ENCODE results near the gene SLC39A11. TPM values are rescaled to one million over a fixed set of nuclear protein-coding genes. Genes with fewer than 3 reads are reported as not detected.

SLC39A11 gene
- total RNA-seq, 2 donors from 2014 or later, result 27.8 to 39.6 TPM

GRCh38 chr17:72615627-72615991 lies 476.9 kb downstream of the SLC39A11 start:
- Histone ChIP-seq H3K4me3 (no peak overlapping the region), H3K27ac (peak overlapping the region in 3 of 4 donors; percentile 81 to 83 (median 83)), H3K9me3 (no peaks in the 10 kb centered on the region), H3K36me3 (replicated peaks in 1 of 2; ENCODE audit: insufficient read depth in 1 of 2, low read depth in 2 of 2) (no peaks in the 10 kb centered on the region), H3K27me3 (no peaks in the 10 kb centered on the region), H3K4me1 (peaks cover 45% of the 10 kb centered on the region)
- ATAC-seq (no peak), DNase-seq (no peak)
- WGBS, 2 donors, result 22 to 38% methylated on average over 6 of the region's 6 CpGs
- TF ChIP-seq POLR2A (IDR thresholded peaks at IDR 0.05), result no peak
- TF ChIP-seq CTCF (IDR thresholded peaks at IDR 0.05), result no peak
- intact Hi-C loops (cut with DNase I), result loop anchor here (10.0 kb wide), 1 partner anchor 59 kb away; no protein-coding TSS in a partner anchor

GRCh38 chr17:72614871-72615626 lies 477.4 kb downstream of the SLC39A11 start:
- ATAC-seq, result peak; percentile 84
- DNase-seq, result peak; percentile 56 to 79 (median 72)
- Histone ChIP-seq H3K27ac (peak overlapping the region; percentile 62 to 83 (median 82)), H3K27me3 (no peaks in the 10 kb centered on the region), H3K4me3 (no peak overlapping the region), H3K4me1 (peaks cover 50% of the 10 kb centered on the region), H3K36me3 (replicated peaks in 1 of 2; ENCODE audit: insufficient read depth in 1 of 2, low read depth in 2 of 2) (no peaks in the 10 kb centered on the region), H3K9me3 (no peaks in the 10 kb centered on the region)
- WGBS, 2 donors, result 14 to 38% methylated on average over 20 of the region's 20 CpGs
- TF ChIP-seq POLR2A (IDR thresholded peaks at IDR 0.05), result peak in 2 of 3 donors; percentile 9 to 17
- TF ChIP-seq CTCF (IDR thresholded peaks at IDR 0.05), result no peak
- intact Hi-C loops (cut with DNase I), result loop anchor here (10.0 kb wide), 1 partner anchor 60 kb away; no protein-coding TSS in a partner anchor

GRCh38 chr17:72614476-72614870 lies 478.0 kb downstream of the SLC39A11 start:
- Histone ChIP-seq H3K27me3 (no peaks in the 10 kb centered on the region), H3K9me3 (no peaks in the 10 kb centered on the region), H3K4me1 (peaks cover 55% of the 10 kb centered on the region), H3K27ac (peak overlapping the region; percentile 62 to 83 (median 82)), H3K36me3 (replicated peaks in 1 of 2; ENCODE audit: insufficient read depth in 1 of 2, low read depth in 2 of 2) (no peaks in the 10 kb centered on the region), H3K4me3 (no peak overlapping the region)
- DNase-seq (no peak), ATAC-seq (no peak)
- TF ChIP-seq POLR2A (IDR thresholded peaks at IDR 0.05), result no peak
- no peak for TF ChIP-seq CTCF (IDR thresholded peaks at IDR 0.05)
- 54 to 60% methylated on average over 4 of the region's 4 CpGs for WGBS, 2 donors
- intact Hi-C loops (cut with DNase I), result loop anchor here (10.0 kb wide), 1 partner anchor 60 kb away; no protein-coding TSS in a partner anchor

- 60 to 73% methylated on average over 3 of the region's 3 CpGs for WGBS, 2 donors
- DNase-seq (no peak), ATAC-seq (no peak)
- intact Hi-C loops (cut with DNase I), result loop anchor here (10.0 kb wide), 1 partner anchor 61 kb away; no protein-coding TSS in a partner anchor
- Histone ChIP-seq H3K9me3 (no peaks in the 10 kb centered on the region), H3K27ac (peak overlapping the region; percentile 62 to 83 (median 82)), H3K4me3 (no peak overlapping the region), H3K4me1 (peaks cover 58% of the 10 kb centered on the region), H3K36me3 (replicated peaks in 1 of 2; ENCODE audit: insufficient read depth in 1 of 2, low read depth in 2 of 2) (no peaks in the 10 kb centered on the region), H3K27me3 (no peaks in the 10 kb centered on the region)
- TF ChIP-seq POLR2A (IDR thresholded peaks at IDR 0.05) (no peak), CTCF (IDR thresholded peaks at IDR 0.05) (no peak)
Observed at GRCh38 chr17:72613806-72614292, 478.6 kb downstream of the SLC39A11 start.

Measured in body of pancreas (tissue), 4 donors.